HG02678 (cell line): ENCODE measurements around the gene MLN.
"Not testable (repeated sequence)": the region's sequence is repeated elsewhere in the genome, so short reads cannot be mapped to it uniquely, and the experiment has no call there.

Experiments
- ATAC-seq: cut with Tn5 transposase; IDR thresholded peaks from one replicate; pipeline ENCODE4 v1.9.1; 2021; ENCODE audit warnings: mild to moderate bottlenecking, moderate library complexity; ENCODE audit not compliant: unreplicated experiment

MLN gene

DNA sequence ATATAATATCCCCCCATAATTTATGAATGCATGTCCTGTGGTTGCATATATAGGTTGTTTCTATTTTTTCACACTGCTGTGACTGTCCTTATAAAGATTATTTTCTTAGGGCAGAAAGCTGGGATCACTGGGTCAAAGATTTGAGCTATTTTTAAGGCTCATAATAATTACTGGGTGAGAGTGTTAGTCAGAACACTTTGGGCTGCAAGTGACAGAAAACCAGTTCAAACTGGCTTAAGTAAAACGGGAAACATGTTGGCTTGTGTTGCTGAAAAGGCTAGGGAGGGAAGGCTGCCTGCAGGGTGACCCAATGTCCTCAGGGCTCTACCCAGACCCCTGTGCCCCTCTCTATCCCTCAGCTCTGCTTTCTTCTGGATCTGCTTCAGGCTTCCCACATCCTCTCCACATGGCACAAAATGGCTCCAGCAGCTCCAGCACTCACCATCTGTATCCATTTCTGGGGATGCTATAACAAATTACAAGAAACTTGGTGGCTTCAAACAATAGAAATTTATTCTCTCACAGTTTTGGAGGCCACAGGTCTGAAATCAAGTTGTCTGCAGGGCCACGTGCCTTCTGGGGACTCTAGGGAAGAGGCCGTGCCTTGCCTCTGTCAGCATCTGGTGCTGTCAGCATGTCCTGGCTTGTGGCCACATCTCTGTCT is 33.1 kb upstream of the MLN start:
- no peak for ATAC-seq

DNA sequence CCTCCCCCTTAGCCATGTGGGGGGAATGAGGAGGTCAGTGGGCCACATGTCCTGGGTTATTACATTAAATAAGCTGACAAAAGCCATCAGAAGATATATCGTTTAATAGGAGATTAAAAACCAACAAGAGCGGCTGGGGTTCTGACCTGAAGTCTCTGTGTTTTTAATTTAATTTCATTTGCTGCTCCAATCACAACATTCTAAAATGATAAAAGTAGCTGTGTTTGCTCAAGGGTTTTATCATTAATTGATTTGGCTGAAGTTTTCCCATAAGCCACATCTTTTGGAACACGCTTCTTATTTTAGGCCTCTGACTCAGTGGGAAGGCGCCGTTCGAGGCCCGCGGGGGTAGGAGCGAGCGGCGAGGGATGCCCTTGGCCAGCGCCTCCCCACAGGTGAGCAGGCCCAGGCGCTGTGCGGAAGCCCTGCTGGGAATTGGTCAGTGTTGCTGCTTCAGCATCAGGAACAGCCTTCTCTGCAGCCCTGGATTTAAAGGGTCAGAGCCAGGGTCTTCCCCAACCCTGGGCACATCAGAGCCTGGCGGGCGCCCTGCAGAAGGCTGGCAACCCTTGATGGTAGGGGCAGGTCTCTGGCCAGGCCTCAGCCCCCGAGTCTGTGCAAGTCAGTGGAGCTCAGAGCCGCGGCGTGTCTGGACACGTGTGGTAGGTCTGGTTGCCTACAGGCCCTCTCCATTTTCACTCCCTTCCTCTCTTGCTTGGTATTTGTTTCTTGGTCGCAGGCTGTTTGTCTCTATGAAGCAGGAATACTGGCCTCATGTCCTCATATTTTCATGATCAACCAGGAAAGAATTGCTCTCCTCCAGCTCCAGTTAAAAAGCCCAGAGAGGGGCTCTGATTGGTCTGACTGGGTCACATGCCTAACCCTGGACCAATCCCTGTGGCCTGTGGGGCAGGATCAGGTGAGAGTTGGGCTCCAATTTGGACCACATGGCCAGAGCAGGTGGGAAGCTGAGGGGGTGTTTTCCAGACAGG is 30.9 kb upstream of the MLN start:
- no peak for ATAC-seq

GRCh38 chr6:33833599-33833998 is 29.8 kb upstream of the MLN start:
- no peak for ATAC-seq

DNA sequence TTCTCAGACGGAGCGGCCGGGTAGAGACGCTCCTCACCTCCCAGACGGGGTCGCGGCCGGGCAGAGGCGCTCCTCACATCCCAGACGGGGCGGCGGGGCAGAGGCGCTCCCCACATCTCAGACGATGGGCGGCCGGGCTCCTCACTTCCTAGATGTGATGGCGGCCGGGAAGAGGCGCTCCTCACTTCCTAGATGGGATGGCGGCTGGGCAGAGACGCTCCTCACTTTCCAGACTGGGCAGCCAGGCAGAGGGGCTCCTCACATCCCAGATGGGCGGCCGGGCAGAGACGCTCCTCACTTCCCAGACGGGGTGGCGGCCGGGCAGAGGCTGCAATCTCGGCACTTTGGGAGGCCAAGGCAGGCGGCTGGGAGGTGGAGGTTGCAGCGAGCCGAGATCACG is 29.0 kb upstream of the MLN start:
- not testable (repeated sequence) for ATAC-seq

DNA sequence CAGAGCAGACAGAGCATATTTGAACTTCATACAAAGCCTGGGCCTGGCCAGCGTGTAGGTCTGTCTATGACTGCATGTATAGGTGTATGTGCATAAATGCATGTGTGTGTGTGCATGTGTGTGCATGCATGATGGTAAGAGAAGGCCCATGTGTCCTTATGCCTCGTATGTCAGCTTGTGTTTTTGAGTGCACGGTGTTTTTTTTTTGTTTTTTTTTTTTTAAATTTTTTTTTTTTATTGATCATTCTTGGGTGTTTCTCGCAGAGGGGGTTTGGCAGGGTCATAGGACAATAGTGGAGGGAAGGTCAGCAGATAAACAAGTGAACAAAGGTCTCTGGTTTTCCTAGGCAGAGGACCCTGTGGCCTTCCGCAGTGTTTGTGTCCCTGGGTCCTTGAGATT is 27.9 kb upstream of the MLN start:
- ATAC-seq, result not testable (repeated sequence)

DNA sequence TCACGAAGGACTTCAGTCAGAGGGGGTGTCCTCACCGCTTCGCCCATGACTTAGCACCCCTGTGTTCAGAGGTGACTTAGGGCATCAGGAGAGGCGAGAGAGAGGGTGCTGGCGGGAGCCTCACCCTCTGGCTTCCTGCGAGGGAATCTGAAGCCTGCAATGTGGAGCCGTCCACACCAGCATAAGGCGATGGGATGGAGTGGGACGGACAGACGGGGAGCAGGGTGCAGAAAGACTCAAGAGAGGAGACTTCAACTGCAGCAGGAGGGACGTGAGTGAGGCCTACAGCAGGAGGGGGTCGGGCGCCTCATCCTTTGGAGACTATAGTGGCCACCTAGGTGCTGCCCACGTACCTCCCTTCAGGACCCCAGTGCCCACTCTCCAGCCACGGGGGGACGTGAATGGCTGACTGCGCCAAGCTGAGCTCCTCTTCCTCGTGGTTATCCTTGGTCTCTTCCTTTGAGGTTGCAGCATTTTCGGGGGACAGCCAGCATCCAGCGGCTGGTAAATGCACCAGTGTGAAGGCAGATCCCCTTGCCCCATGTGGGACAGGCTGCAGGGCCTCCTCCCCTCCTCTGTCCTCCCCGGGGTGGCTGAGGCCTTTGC is 26.9 kb upstream of the MLN start:
- no peak for ATAC-seq

DNA sequence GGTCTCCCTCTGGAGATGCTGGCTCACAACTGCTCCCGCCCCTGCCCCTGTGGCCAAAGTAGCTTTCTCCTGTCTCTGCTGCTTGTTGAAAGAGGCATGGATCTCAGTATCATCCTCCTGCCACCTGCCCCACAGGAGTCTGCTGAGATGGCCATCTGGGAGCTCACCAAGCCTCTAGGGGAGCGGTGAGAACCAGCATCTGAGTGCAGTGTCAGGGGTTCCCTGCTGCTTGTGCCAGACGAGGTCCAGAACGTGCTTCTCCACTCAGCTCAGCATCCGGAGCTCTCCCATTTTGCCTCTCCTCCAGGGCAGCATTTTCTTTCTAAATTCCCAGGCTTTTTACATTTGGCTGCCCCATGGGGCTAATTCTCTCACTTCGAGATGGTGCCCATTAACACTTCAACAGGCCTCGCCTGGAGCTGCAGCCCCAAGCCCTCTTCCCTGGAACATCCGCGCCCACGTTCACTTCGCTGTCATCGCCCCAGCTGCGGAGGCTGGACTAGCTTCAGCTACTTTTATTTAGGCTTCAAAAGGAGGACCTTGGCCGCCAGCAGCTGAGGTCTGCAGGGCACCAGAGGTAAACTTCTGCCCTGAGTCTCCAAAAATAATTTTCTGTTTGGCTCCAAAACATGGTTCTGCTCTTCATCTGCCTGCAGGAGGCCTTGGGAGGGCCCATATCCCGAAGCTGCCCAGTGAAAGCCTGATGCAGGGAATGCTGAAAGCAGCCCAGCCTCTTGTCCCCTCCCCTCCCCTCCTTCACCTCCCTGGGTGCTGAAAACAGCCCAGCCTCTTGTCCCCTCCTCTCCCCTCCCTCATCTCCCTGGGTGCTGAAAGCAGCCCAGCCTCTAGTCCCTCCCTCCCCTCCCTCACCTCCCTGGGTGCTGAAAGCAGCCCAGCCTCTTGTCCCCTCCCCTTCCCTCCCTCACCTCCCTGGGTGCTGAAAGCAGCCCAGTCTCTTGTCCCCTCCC is 25.2 kb upstream of the MLN start:
- no peak for ATAC-seq

DNA sequence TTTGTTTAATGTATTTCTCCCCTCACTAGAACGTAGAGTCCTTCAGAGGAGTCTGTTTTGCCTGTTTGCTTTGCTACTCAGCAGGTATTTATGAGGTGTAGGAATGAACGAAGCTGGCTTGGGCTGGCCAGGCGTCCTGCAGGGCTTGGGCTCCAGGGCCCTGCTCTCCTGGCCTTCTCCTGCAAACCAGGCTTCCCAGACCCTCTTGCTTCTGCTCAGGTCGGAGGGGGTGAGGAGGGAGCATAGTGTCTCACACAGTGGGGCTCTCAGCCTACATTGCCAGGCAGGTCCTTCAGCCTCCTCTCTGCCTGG is 24.6 kb upstream of the MLN start:
- ATAC-seq, result no peak

- no peak for ATAC-seq
Observed at GRCh38 chr6:33827546-33828451, 24.0 kb upstream of the MLN start.

DNA sequence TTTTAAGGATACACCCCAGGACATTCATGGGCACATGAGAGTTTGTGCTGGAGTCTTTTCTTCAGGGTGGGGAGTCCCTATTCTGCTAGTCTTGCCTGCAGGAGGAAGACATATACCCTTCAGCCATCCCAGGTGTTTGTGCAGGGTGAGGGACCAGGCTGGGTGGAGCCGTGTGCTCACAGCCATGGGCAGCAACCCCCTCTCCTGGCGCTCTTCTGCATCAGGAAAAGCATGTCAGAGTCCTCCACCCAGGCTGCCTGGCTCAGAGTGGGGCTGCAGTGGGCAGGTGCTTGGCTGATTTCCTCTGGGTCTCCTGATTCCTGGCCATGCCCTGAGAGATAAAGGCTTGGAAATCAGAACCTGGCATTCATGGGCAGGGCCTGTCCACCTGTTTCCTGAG is 22.7 kb upstream of the MLN start:
- ATAC-seq, result no peak

DNA sequence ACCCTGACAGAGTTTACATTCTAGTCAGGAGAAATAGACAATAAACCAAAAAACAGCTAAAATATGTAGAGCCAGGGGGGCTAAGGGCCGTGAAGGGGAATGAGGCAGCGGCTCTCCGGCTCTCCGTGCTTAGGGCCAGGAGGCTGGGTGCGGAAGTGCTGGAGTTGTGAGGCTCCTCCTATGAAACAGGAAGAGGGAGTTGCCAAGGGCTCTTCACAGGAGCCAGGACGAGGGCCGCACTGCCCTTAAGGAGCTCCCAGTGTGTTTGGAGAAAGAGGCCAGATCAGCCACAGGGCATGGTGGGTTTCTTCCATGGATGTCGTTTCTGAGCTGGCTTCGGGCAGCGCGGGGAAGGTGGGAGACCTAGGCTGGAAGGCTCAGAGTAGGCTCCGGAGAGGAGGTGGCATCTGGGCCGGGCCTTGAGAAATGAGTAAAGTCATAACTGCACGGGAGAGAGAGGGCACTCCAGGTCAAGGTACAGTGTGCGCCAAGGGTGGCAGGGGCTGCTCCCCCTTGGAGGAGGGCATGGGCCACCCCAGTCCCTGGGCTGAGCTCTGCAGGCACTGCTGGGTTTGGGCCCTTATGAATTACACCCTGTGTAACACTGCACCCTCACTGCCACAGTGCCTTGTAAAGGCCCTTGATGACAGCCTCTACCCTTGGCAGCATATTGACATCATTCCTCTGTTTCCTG is 20.8 kb upstream of the MLN start:
- ATAC-seq, result no peak

DNA sequence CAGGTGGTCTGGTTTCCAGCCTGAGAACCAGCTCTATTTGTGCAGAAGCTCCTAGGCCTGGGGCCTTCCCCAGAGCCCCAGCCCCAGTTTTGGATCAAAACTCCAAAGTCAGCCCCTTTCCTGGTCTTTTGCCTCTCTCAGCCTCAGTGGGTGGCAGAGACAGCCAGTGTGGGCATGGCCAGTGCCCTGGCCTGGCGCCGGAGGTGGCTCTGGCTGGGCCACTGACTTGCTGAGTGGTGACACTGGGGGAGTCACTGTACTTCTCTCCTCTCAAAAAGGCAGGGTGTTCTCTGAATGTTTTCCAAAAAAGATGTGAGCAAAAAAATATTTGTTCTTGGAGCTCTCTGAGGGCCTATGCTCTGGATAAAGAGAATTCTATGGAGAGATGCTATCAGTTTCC is 20.0 kb upstream of the MLN start:
- no peak for ATAC-seq

DNA sequence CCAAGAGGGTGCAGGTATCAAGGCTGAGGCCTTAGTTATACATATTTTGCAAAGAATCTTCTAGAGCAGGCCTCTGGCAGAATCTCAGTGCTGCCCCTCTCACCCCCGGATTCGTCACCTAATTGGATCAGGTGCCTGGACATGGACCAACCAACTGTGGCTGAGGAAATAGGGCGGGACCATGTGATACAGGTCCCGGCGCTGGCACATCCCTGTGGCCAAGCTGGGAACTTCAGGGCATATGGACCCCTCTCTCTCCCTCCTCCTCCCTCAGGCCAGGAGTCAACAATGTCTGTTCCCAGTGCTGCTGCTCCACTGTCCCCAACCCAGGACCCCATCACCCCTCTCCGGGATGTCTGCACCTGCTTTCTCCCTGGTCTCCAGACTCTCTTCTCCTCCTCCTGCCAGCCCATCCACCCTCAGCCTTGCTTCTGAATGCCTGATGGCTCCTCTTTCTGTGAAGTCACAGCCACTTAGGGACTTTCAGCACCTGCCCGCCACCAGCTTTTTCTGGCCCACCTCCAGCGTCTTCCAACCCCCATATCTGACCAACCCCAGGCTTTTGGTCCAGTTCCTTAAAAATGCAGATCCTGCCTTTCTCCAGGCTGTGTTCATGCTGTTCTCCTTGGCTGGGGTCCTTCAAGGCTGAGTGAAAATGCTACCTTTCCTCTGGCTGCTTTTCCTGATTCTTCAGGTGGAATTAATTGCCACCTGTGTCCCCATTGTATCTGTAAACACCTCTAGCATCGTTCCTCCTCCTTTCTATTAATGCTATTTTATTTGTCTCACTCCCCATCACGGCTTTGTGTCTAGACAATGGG is 19.0 kb upstream of the MLN start:
- no peak for ATAC-seq

DNA sequence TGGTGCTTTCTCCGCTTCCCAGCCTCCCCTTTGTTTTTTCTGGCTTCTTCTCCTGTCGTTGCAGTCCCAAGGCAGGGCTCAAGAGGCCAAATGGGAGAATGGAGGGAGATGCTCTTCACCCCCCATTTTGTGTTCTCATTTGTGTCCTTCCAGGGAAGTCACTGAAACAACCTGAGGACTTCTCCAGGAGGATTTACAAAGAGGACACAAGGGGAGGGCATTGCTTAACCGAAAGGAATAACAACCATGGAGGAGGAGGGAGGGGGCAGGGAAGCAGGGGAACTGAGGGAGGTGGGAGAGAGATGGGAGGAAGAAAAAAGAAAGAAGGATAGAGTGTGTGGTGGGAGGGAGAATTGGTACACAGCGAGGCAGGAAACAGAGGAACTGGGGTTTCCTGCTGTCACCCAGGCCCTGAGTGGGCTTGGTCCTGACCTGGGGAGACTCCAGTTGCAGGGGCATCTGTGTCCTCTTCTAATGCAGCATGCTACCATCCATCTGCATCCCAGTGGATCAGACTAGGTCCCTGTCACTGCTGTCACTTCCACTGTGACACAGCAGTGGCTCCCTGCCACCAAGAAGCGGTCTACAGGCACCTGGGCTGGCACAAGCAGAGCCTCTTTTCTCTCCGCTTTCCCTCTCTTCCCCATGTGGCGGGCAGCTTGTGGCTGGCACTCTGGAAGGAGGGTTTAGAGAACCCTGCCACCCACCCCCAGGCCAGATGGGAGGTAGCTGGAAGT is 17.1 kb upstream of the MLN start:
- no peak for ATAC-seq

- ATAC-seq, result no peak
Observed at GRCh38 chr6:33820243-33820642, 16.4 kb upstream of the MLN start.

DNA sequence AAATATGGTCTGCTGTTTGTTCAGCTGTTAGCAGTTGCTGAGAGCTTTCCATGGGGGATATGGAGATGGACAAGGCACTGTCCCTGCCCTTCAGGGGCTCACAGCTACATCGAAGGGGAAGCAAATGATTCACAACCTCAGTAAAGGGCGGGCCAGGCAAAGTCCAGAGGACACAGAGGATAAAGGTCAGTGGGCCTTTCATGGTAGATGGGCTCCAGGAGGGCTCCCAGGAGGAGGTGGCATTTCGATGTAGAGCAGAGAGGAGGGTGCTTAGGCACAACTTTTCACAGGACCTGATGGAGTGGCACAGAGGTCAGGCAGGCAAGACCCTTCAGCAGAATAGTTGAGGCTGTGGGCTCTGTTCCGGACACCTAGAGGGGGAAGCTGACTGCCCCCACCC is 15.2 kb upstream of the MLN start:
- ATAC-seq, result no peak

- no peak for ATAC-seq
Observed at GRCh38 chr6:33818293-33818692, 14.5 kb upstream of the MLN start.

GRCh38 chr6:33817489-33817888 is 13.7 kb upstream of the MLN start:
- no peak for ATAC-seq
